GM12872 (cell line): ENCODE data around the gene TMTC2.

Source experiments
- TF ChIP-seq, protein P1 (sequence below): IDR thresholded peaks from 3 replicates; pipeline ENCODE4 v1.5.1; 2011; ENCODE audit warnings: low read depth, mild to moderate bottlenecking, low read length, moderate library complexity; ENCODE audit not compliant: insufficient read depth

TMTC2 gene

DNA sequence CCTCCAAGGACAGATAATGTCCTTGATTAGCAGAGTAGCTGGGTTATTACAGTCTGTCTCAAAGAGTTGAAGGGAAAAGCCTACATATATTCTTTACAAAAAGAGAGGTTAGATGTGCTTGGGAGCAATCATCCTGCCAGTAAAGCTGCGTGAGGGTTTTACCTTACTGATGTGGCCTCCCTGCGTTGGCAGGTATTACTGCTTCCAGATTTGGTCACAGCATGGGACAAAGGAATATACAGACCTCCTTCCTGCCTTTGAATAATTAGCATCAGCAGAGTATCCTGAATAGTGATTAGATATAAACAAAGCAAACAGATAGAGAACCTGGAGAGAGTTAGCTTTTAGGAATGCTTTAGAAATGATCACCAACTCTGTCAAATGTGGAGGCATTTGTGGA, 69.6 kb downstream of the TMTC2 start:
- TF ChIP-seq, protein P1, sequence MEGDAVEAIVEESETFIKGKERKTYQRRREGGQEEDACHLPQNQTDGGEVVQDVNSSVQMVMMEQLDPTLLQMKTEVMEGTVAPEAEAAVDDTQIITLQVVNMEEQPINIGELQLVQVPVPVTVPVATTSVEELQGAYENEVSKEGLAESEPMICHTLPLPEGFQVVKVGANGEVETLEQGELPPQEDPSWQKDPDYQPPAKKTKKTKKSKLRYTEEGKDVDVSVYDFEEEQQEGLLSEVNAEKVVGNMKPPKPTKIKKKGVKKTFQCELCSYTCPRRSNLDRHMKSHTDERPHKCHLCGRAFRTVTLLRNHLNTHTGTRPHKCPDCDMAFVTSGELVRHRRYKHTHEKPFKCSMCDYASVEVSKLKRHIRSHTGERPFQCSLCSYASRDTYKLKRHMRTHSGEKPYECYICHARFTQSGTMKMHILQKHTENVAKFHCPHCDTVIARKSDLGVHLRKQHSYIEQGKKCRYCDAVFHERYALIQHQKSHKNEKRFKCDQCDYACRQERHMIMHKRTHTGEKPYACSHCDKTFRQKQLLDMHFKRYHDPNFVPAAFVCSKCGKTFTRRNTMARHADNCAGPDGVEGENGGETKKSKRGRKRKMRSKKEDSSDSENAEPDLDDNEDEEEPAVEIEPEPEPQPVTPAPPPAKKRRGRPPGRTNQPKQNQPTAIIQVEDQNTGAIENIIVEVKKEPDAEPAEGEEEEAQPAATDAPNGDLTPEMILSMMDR, result no peak

GRCh38 chr12:82757059-82757458, 70.4 kb downstream of the TMTC2 start:
- TF ChIP-seq, protein P1, result no peak

DNA sequence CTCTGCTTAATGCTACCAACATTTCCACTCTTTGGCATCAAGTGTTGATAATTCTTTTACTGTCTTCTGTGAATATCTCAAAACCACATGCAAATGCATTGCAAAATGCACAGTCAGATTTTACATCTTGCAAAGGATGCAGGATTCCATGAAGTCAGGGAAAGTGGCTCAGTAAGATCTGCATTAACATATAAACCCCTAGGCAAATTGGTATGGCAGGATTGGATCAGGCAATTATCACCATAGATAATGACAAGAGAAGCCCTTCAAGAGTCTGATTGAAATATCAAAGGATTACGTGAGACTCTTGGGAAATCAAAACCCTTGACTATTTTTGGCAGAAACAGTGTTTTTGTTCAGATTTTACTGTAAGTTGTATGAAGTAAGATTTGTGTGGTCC, 71.0 kb downstream of the TMTC2 start:
- TF ChIP-seq, protein P1, result no peak

- TF ChIP-seq, protein P1, result no peak
These were observed 72.1 kb downstream of the TMTC2 start for GRCh38 chr12:82758749-82759330.

- TF ChIP-seq, protein P1, result no peak
These were observed 73.7 kb downstream of the TMTC2 start for GRCh38 chr12:82760423-82760822.

DNA sequence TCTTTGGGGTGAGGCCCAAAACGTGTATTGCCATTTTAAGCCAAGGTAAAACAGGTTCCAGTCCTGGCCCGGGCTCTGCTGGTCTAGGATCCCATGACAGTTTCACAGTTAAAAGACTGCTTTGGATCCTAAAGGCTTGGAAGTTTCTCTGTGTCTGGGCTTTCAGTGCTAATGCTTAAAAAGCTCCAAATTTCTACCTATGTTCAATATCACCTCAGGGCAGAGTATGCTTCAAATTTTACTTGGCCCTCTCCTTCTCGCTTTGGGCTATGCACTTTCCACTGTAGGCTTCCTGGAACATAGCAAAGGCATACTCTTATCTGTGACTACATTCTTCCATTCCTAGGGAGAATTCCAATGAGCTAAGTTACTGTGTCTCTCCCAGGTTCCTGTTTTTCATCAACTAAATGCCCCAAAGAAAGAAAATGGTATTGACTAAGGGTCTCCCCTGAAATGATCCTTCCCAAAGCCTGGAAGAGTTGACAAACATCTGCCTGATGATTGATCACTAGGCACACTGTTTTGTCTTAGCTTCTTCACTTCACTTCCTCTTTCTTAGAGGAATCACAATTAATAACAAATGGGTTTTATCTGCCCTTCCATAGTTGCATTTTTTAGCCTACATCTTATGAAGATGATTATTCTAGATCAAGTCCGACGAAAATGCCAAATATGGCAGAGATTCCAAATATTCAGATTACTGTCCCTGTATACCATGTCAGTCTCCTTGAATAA, 79.4 kb downstream of the TMTC2 start:
- TF ChIP-seq, protein P1, result no peak

- TF ChIP-seq, protein P1, result no peak
These were observed 88.0 kb downstream of the TMTC2 start for GRCh38 chr12:82774666-82775065.
